ENCODE data around the gene GAST. TPM values are rescaled to one million over a fixed set of nuclear protein-coding genes. Genes with fewer than 3 reads are reported as not detected.

Gene GAST
- total and polyA plus RNA-seq, 9 of the 15 experiments (the other 6 are each of a cell fraction or from before 2014, with no cell fraction given) = not detected

DNA sequence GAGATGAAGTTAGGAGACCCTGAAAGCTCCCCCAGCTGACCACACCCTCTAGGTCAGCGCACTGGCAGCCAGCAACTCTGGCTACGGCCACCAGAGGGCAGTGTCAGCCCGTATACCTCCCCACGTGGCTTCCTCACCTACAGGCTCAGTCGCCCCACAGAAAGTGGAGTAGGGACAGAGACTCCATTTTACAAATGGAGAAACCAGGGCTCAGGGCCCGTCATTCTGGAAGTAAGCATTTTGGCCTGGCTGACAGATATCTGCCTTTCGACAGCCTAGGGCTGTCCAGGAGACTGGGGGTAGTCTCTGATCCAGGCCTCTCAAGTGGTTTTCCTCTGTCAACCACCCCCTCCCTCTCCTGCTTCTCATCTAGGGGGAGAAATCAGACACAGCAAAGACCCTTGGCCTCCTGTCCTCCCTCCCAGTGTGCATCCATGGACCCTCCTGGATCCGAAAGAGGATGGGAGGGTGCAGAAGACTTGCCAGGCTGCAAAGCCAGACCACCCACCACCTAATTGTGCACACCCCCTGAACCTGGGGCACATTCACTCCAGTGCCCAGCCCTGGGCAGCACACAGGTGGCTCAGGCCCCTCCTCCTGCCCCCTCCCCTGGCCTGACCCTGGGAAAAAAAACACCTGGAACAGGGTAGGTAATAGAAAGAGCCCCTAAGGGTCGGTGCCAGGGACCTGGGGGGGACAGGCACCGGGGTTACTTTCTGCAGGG is 26.1 kb downstream of the GAST start (continued):
- TF ChIP-seq ZNF644 (tag; IDR thresholded peaks at IDR 0.05; ENCODE audit: low read depth) = peak; percentile 67; the same call in 1 of the 2 replicates
- TF ChIP-seq, protein P1, sequence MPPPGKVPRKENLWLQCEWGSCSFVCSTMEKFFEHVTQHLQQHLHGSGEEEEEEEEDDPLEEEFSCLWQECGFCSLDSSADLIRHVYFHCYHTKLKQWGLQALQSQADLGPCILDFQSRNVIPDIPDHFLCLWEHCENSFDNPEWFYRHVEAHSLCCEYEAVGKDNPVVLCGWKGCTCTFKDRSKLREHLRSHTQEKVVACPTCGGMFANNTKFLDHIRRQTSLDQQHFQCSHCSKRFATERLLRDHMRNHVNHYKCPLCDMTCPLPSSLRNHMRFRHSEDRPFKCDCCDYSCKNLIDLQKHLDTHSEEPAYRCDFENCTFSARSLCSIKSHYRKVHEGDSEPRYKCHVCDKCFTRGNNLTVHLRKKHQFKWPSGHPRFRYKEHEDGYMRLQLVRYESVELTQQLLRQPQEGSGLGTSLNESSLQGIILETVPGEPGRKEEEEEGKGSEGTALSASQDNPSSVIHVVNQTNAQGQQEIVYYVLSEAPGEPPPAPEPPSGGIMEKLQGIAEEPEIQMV (tag; conservative IDR thresholded peaks at IDR 0.05; ENCODE audit: low read depth) = peak; percentile 75
- TF ChIP-seq CBX3 (IDR thresholded peaks at IDR 0.05; ENCODE audit: borderline replicate concordance in 1 of 2, low read length in 2 of 2) = peak in 1 of 2 experiments; percentile 53; a peak in 1 of 3 replicates
- TF ChIP-seq ATF1 (CRISPR knock-in tag; IDR thresholded peaks at IDR 0.05) = no peak
- 0 out of 2 replicates have a peak, but pooled peaks have one; percentile 13 for TF ChIP-seq ATF1 (tag; IDR thresholded peaks at IDR 0.05)
- TF ChIP-seq, protein P2, sequence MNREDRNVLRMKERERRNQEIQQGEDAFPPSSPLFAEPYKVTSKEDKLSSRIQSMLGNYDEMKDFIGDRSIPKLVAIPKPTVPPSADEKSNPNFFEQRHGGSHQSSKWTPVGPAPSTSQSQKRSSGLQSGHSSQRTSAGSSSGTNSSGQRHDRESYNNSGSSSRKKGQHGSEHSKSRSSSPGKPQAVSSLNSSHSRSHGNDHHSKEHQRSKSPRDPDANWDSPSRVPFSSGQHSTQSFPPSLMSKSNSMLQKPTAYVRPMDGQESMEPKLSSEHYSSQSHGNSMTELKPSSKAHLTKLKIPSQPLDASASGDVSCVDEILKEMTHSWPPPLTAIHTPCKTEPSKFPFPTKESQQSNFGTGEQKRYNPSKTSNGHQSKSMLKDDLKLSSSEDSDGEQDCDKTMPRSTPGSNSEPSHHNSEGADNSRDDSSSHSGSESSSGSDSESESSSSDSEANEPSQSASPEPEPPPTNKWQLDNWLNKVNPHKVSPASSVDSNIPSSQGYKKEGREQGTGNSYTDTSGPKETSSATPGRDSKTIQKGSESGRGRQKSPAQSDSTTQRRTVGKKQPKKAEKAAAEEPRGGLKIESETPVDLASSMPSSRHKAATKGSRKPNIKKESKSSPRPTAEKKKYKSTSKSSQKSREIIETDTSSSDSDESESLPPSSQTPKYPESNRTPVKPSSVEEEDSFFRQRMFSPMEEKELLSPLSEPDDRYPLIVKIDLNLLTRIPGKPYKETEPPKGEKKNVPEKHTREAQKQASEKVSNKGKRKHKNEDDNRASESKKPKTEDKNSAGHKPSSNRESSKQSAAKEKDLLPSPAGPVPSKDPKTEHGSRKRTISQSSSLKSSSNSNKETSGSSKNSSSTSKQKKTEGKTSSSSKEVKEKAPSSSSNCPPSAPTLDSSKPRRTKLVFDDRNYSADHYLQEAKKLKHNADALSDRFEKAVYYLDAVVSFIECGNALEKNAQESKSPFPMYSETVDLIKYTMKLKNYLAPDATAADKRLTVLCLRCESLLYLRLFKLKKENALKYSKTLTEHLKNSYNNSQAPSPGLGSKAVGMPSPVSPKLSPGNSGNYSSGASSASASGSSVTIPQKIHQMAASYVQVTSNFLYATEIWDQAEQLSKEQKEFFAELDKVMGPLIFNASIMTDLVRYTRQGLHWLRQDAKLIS (CRISPR knock-in tag; IDR thresholded peaks at IDR 0.05) = no peak
- TF ChIP-seq, protein P3, sequence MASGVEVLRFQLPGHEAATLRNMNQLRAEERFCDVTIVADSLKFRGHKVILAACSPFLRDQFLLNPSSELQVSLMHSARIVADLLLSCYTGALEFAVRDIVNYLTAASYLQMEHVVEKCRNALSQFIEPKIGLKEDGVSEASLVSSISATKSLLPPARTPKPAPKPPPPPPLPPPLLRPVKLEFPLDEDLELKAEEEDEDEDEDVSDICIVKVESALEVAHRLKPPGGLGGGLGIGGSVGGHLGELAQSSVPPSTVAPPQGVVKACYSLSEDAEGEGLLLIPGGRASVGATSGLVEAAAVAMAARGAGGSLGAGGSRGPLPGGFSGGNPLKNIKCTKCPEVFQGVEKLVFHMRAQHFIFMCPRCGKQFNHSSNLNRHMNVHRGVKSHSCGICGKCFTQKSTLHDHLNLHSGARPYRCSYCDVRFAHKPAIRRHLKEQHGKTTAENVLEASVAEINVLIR (CRISPR knock-in tag; IDR thresholded peaks at IDR 0.05) = 0 out of 2 replicates have a peak, but pooled peaks have one; percentile 46
- TF ChIP-seq, protein P4, sequence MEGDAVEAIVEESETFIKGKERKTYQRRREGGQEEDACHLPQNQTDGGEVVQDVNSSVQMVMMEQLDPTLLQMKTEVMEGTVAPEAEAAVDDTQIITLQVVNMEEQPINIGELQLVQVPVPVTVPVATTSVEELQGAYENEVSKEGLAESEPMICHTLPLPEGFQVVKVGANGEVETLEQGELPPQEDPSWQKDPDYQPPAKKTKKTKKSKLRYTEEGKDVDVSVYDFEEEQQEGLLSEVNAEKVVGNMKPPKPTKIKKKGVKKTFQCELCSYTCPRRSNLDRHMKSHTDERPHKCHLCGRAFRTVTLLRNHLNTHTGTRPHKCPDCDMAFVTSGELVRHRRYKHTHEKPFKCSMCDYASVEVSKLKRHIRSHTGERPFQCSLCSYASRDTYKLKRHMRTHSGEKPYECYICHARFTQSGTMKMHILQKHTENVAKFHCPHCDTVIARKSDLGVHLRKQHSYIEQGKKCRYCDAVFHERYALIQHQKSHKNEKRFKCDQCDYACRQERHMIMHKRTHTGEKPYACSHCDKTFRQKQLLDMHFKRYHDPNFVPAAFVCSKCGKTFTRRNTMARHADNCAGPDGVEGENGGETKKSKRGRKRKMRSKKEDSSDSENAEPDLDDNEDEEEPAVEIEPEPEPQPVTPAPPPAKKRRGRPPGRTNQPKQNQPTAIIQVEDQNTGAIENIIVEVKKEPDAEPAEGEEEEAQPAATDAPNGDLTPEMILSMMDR (IDR thresholded peaks at IDR 0.05 in 2 of 3, conservative IDR thresholded peaks at IDR 0.05 in 1 of 3; ENCODE audit: insufficient read depth in 2 of 3, low read depth in 1 of 3, low read length in 3 of 3) = peak; percentile 93 to 98 (median 97)
- TF ChIP-seq ZNF778 (CRISPR knock-in tag; IDR thresholded peaks at IDR 0.05) = no peak
- TF ChIP-seq SMC3 (conservative IDR thresholded peaks at IDR 0.05; ENCODE audit: insufficient read depth, low read depth, low read length) = peak; percentile 99
- peak; percentile 66 for TF ChIP-seq MEF2D (tag; conservative IDR thresholded peaks at IDR 0.05; ENCODE audit: low read depth)
- no peak for TF ChIP-seq HDAC3 (IDR thresholded peaks at IDR 0.05; ENCODE audit: borderline replicate concordance, partially characterized antibody)
- peak; percentile 66 for TF ChIP-seq PTRF (tag; IDR thresholded peaks at IDR 0.05)
- peak; percentile 99 to 100 for TF ChIP-seq RAD21 (CRISPR knock-in tag; conservative IDR thresholded peaks at IDR 0.05 in 1 of 2, IDR thresholded peaks at IDR 0.05 in 1 of 2)
- 0 out of 2 replicates have a peak, but pooled peaks have one; percentile 11 for TF ChIP-seq IFI16 (CRISPR knock-in tag; IDR thresholded peaks at IDR 0.05)
- peak; percentile 81; the same call in 1 of the 2 replicates for TF ChIP-seq KLF6 (CRISPR knock-in tag; IDR thresholded peaks at IDR 0.05; ENCODE audit: borderline replicate concordance)
- TF ChIP-seq JUND (IDR thresholded peaks at IDR 0.05; ENCODE audit: borderline replicate concordance, low read depth, low read length) = peak; percentile 43; the same call in 1 of the 2 replicates
- peak; percentile 72; the same call in 1 of the 3 replicates for TF ChIP-seq JUND (tag; IDR thresholded peaks at IDR 0.05; ENCODE audit: borderline replicate concordance, low read depth, low read length)
